ENCODE results near the gene DNPEP.

Gene DNPEP

GRCh38 chr2:219403861-219404260 is 16.1 kb upstream of the DNPEP start (continued):
- TF ChIP-seq TSHZ2 (CRISPR knock-in tag; IDR thresholded peaks at IDR 0.05) = no peak
- TF ChIP-seq ESRRG (CRISPR knock-in tag; IDR thresholded peaks at IDR 0.05) = no peak

GRCh38 chr2:219402665-219403515 is 15.2 kb upstream of the DNPEP start:
- TF ChIP-seq ISL1 (CRISPR knock-in tag; IDR thresholded peaks at IDR 0.05) = no peak
- ATAC-seq = peak; percentile 90

GRCh38 chr2:219401606-219402005 is 13.9 kb upstream of the DNPEP start:
- TF ChIP-seq ZFP30 (CRISPR knock-in tag; IDR thresholded peaks at IDR 0.05) = no peak
- TF ChIP-seq ZNF8 (CRISPR knock-in tag; IDR thresholded peaks at IDR 0.05) = no peak
- no peak for TF ChIP-seq BACH2 (CRISPR knock-in tag; IDR thresholded peaks at IDR 0.05; ENCODE audit: borderline replicate concordance)
- no peak for ATAC-seq

- TF ChIP-seq CREB5 (CRISPR knock-in tag; IDR thresholded peaks at IDR 0.05; ENCODE audit: low read depth) (no peak), OSR1 (CRISPR knock-in tag; IDR thresholded peaks at IDR 0.05) (no peak)
- no peak for ATAC-seq
Observed at GRCh38 chr2:219400562-219400961, 12.8 kb upstream of the DNPEP start.

- TF ChIP-seq ARNTL (CRISPR knock-in tag; IDR thresholded peaks at IDR 0.05; ENCODE audit: borderline replicate concordance, low read depth) (no peak), ISL1 (CRISPR knock-in tag; IDR thresholded peaks at IDR 0.05) (no peak), CREB5 (CRISPR knock-in tag; IDR thresholded peaks at IDR 0.05; ENCODE audit: low read depth) (no peak)
- ATAC-seq = no peak
Observed at GRCh38 chr2:219399716-219400478, 12.2 kb upstream of the DNPEP start.

- ATAC-seq = no peak
- TF ChIP-seq OSR1 (CRISPR knock-in tag; IDR thresholded peaks at IDR 0.05) = no peak
- no peak for TF ChIP-seq TOX (CRISPR knock-in tag; IDR thresholded peaks at IDR 0.05; ENCODE audit: borderline replicate concordance)
- no peak for TF ChIP-seq ZFP30 (CRISPR knock-in tag; IDR thresholded peaks at IDR 0.05)
- no peak for TF ChIP-seq ZNF565 (CRISPR knock-in tag; conservative IDR thresholded peaks at IDR 0.05; ENCODE audit: low read depth)
- TF ChIP-seq ISL1 (CRISPR knock-in tag; IDR thresholded peaks at IDR 0.05) = no peak
- TF ChIP-seq POU6F1 (CRISPR knock-in tag; IDR thresholded peaks at IDR 0.05; ENCODE audit: borderline replicate concordance, low read depth) = no peak
- no peak for TF ChIP-seq ZNF70 (CRISPR knock-in tag; IDR thresholded peaks at IDR 0.05)
- no peak for TF ChIP-seq ARNTL (CRISPR knock-in tag; IDR thresholded peaks at IDR 0.05; ENCODE audit: borderline replicate concordance, low read depth)
- TF ChIP-seq CREB5 (CRISPR knock-in tag; IDR thresholded peaks at IDR 0.05; ENCODE audit: low read depth) = no peak
- TF ChIP-seq GLIS3 (CRISPR knock-in tag; IDR thresholded peaks at IDR 0.05) = no peak
- no peak for TF ChIP-seq ZC3H10 (CRISPR knock-in tag; IDR thresholded peaks at IDR 0.05)
- TF ChIP-seq PPARA (CRISPR knock-in tag; IDR thresholded peaks at IDR 0.05; ENCODE audit: borderline replicate concordance) = no peak
- TF ChIP-seq SNAI2 (CRISPR knock-in tag; IDR thresholded peaks at IDR 0.05) = no peak
- no peak for TF ChIP-seq ZFP3 (CRISPR knock-in tag; IDR thresholded peaks at IDR 0.05)
- TF ChIP-seq CSDC2 (CRISPR knock-in tag; IDR thresholded peaks at IDR 0.05) = no peak
- TF ChIP-seq ESRRG (CRISPR knock-in tag; IDR thresholded peaks at IDR 0.05) = no peak
- TF ChIP-seq BACH2 (CRISPR knock-in tag; IDR thresholded peaks at IDR 0.05; ENCODE audit: borderline replicate concordance) = no peak
Observed at GRCh38 chr2:219398721-219399363, 11.1 kb upstream of the DNPEP start.

Measured in SK-N-SH treated with all-trans-retinoic acid at 6 μM for 48 hours (cell line).